Stomach smooth muscle (tissue), 2 donors: ENCODE data around the gene SLCO3A1.
"Not testable (repeated sequence)": the region's sequence is repeated elsewhere in the genome, so short reads cannot be mapped to it uniquely, and the experiment has no call there.

Source experiments
- H3K27ac ChIP-seq: one replicate; pipeline ENCODE4 v1.7.0; 2013; ENCODE audit warnings: mild to moderate bottlenecking, low read length, inconsistent platforms
- H3K27me3 ChIP-seq, 2 donors: one replicate each; pipeline ENCODE4 v1.7.0; 2013; ENCODE audit warnings: low read length in 2 of 2; ENCODE audit not compliant: insufficient read depth in 2 of 2, control insufficient read depth in 1 of 2
- H3K36me3 ChIP-seq, 2 donors: one replicate each; pipeline ENCODE4 v1.7.0; 2013; ENCODE audit warnings: low read length in 2 of 2; ENCODE audit not compliant: control insufficient read depth in 2 of 2, insufficient read depth in 2 of 2
- H3K4me1 ChIP-seq: one replicate; pipeline ENCODE4 v1.7.0; 2013; ENCODE audit warnings: low read length; ENCODE audit not compliant: control insufficient read depth, insufficient read depth
- H3K4me3 ChIP-seq, 2 donors: one replicate each; pipeline ENCODE4 v1.7.0; 2013; ENCODE audit warnings: low read length in 2 of 2
- H3K9ac ChIP-seq, 2 donors: one replicate each; pipeline ENCODE4 v1.7.0; 2013; ENCODE audit warnings: low read length in 2 of 2, mild to moderate bottlenecking in 1 of 2
- H3K9me3 ChIP-seq, 2 donors: one replicate each; pipeline ENCODE4 v1.7.0; 2013; ENCODE audit warnings: low read length in 2 of 2; ENCODE audit not compliant: control insufficient read depth in 2 of 2
- donor health status: healthy.
- donor health status: Pancreatic carcinoma.

Gene SLCO3A1

DNA sequence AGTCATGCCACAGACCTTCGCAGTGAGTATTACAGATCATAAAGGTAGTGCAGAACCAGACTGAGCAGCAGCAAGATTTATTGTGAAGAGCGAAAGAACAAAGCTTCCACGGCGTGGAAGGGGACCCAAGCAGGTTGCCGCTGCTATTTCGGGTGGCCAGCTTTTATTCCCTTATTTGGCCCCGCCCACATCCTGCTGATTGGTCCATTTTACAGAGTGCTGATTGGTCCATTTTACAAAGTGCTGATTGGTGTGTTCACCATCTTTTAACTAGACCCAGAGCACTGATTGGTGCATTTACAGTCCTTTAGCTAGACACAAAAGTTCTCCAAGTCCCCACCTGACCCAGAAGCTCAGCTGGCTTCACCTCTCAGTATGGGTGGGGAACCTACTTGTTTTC lies 110.2 kb downstream of the SLCO3A1 start:
- H3K4me1 ChIP-seq, H3K9ac ChIP-seq, H3K27ac ChIP-seq, H3K36me3 ChIP-seq, H3K27me3 ChIP-seq, H3K4me3 ChIP-seq, H3K9me3 ChIP-seq: not testable (repeated sequence)

DNA sequence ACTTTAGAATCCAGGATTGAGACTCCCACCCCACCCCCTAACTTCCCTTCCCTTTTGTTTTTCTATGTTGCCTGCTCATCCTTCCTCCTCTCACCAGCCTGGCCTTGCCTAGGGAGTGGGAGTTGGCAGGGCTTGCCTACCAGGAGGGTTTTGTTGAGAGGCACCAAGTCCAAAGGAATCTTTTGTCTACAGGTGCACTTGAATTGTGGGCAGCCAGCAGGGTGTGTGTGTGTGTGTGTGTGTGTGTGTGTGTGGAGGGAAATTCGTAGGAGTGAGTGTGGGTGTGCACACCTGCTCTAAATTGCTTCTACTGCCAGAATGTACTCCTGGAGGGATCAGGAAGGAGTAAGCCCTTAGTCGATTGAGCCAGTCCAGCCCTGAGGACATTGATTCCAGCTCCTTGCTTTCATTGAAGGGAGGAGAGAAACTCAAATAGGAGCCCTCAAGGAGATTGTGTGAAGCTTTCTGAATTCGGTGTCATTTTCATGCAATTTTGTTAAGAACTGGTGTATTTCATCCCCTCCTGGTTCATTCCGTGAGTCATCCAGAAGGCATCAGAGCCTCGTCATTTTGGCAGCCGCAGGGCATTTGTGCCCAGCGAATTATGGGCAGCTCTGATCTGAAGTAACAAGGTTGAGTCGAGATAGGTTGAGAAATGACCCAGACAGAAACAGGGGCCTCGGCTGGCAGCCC lies 112.1 kb downstream of the SLCO3A1 start:
- Histone ChIP-seq H3K9me3 (no peaks in the 10 kb centered on the region), H3K4me1 (peaks cover 16% of the 10 kb centered on the region), H3K4me3 (no peak overlapping the region), H3K27ac (no peak overlapping the region), H3K27me3 (no peaks in the 10 kb centered on the region), H3K9ac (no peak overlapping the region), H3K36me3 (no peaks in the 10 kb centered on the region)

DNA sequence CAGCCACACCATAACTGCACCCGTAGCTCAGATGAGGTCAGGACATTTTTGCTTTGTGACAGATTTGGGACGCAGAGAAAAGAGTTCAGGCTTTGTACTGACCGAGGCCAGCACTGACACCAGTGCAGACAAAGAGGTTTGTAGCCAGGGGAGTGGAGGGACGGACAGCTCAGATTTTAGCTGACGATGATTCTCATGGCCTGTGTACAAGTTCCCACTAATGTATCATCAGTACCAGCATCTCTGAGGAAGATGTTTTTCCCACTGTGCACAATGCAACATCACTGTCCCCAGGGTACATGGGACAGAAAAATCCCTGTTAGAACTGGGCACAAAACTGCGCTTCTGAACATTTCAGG lies 112.7 kb downstream of the SLCO3A1 start:
- Histone ChIP-seq H3K36me3 (no peaks in the 10 kb centered on the region), H3K4me3 (no peak overlapping the region), H3K27ac (no peak overlapping the region), H3K9ac (no peak overlapping the region), H3K27me3 (no peaks in the 10 kb centered on the region), H3K9me3 (no peaks in the 10 kb centered on the region), H3K4me1 (peaks cover 16% of the 10 kb centered on the region)

DNA sequence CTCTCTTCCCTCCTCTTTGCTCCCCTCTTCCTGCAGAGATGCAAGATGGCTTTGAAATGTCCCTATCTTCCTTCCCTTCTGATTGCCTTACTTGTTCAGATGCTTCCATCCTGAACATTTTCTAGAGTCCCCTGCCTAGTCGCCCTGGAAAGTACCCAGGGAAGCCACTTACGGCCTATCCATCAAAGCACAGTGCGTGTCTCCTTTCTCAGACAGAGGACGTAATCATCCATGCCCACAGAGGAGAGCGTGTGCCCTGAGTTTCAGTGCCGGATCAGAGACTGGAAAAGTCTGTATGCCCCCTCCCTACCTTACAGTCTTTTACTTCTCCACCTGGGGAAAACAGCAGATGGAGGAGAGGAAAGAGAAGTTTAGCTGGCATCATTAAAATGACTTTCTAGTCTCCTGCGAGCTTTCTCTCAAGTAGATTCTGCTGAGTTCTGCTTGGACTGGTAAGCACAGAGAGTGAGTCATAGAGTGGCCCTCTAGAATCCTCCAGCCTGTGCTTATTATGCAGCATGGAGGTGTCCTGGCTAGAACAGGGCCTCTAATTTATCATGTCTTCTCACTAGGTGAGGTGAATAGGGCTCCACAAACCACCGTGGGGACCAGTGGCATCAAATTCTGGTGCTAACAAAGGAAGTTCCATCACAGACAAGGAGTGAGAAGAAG lies 114.6 kb downstream of the SLCO3A1 start:
- Histone ChIP-seq H3K4me1 (peaks cover 16% of the 10 kb centered on the region), H3K9ac (no peak overlapping the region), H3K9me3 (no peaks in the 10 kb centered on the region), H3K27ac (no peak overlapping the region), H3K36me3 (no peaks in the 10 kb centered on the region), H3K4me3 (no peak overlapping the region), H3K27me3 (no peaks in the 10 kb centered on the region)

DNA sequence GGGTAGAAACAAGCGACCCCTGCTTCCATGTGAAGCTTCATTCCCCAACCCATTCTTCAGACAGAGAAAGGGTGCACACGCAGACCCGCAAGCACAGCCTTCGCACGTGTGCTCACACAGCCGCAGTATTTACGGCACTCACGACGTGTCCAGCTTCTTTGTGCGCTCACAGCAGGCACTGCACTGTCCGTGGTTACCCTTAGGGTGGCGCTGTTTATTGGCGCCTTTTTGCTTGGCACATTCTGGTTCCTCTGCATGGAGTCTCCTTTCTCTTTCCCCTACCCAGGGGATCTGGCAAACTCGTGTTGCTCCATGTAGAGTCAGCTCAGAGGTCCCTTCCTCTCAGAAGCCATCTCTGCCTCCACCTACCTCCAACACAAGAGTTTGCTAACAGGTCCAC lies 115.1 kb downstream of the SLCO3A1 start:
- Histone ChIP-seq H3K27me3 (no peaks in the 10 kb centered on the region), H3K9ac (no peak overlapping the region), H3K4me1 (peaks cover 16% of the 10 kb centered on the region), H3K27ac (no peak overlapping the region), H3K36me3 (no peaks in the 10 kb centered on the region), H3K4me3 (no peak overlapping the region), H3K9me3 (no peaks in the 10 kb centered on the region)

DNA sequence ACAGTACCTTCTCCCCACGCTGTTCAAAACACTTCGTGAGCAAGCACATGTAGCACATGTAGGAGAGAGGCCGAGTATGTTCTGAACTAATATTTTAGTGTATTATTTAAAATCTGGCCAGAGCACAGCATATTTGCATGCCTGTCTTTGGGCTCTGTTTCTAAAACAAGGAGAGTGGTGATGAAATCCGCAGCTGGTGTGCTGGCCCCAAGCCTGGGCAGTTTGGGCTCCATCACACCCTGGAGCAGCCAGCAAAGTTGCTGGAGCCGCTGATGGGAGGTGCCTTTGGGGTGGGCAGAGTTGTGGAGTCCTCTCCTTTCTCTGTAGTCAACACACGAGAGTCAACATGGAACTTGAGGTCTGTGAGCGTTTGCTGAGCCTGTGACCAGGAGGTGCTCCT lies 116.6 kb downstream of the SLCO3A1 start:
- H3K27ac ChIP-seq, result no peak overlapping the region
- no peaks in the 10 kb centered on the region for H3K9me3 ChIP-seq
- no peak overlapping the region for H3K9ac ChIP-seq
- no peaks in the 10 kb centered on the region for H3K27me3 ChIP-seq
- H3K36me3 ChIP-seq, result no peaks in the 10 kb centered on the region
- H3K4me1 ChIP-seq, result peaks cover 12% of the 10 kb centered on the region
- H3K4me3 ChIP-seq, result no peak overlapping the region

DNA sequence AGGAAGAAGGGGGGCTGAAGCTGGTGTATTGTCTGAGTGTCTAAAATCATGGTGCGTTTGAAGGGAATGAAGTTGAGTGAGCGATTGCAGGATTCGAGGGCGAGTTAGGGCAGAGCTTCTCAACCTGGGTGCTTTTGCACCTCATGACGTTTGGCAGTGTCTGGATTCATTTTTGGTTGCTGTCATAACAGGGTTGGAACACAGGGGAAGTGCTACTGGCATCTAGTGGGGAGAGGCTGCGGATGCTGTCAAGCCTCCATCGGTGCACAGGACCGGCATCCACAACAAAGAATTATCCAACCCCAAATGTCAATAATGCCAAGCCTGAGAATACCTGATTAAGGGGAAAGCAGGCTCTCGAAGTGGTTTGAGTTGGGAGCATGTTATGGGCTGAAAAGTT lies 120.0 kb downstream of the SLCO3A1 start:
- H3K27ac ChIP-seq, result no peak overlapping the region
- H3K9me3 ChIP-seq, result no peaks in the 10 kb centered on the region
- H3K4me1 ChIP-seq, result peaks cover 9% of the 10 kb centered on the region
- H3K4me3 ChIP-seq, result no peak overlapping the region
- H3K9ac ChIP-seq, result no peak overlapping the region
- H3K27me3 ChIP-seq, result no peaks in the 10 kb centered on the region
- H3K36me3 ChIP-seq, result no peaks in the 10 kb centered on the region

DNA sequence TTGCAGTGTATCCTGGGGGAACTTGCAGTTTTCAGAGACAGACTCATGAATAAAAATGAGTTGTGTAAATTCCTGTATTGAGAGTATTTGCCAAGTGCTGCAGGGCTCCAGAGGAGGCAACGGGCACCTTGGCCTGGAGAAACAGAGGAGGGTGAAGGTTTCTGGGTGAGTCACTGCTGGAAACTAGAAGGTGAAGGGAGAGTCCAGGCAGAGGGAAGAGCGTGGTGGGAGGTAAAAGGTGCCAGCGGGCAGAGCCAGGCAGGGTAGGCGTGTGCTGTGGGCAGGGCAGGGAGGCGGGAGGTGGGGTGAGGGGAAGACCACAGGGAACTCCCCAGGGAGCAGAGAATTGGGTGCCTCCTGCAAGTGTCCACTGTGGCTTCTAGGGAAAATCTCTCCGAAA lies 120.8 kb downstream of the SLCO3A1 start:
- no peaks in the 10 kb centered on the region for H3K9me3 ChIP-seq
- H3K4me1 ChIP-seq, result peaks cover 9% of the 10 kb centered on the region
- no peak overlapping the region for H3K9ac ChIP-seq
- no peaks in the 10 kb centered on the region for H3K27me3 ChIP-seq
- H3K27ac ChIP-seq, result no peak overlapping the region
- no peaks in the 10 kb centered on the region for H3K36me3 ChIP-seq
- H3K4me3 ChIP-seq, result no peak overlapping the region

DNA sequence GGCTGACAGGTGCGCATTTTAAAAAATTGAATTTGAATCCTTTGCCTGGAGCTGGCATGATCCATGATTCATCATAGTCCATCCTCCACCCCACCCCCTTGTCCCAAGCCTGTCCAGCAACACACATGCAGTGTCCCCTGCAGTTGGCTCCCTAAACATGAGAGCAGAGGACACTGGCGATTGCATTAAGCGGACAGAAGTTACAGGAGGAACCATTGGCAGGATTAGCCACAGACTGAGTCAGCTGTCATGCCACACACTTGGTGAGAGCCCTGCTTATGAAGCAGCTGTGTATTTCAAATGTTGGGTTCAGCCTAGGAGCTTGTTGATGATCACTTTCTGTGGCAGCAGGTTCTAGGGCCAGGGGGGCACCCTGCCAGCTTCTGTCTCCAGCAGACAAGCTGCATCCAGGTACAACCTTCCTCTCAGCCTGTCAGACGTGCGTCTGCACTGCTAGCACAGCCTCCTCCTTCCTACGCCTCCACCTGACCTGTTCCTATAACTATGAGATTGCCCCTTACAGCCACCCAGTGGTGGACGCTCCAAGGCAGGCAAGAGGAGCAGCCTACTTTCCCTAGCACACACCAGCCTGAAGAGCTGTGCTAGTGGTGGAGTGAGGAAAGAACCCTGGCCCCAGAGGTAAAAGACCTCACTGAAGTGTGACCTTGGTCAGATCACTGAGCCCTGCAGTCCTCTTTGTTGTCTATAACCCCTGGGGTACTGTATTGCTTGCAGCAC lies 121.9 kb downstream of the SLCO3A1 start:
- no peak overlapping the region for H3K27ac ChIP-seq
- no peaks in the 10 kb centered on the region for H3K27me3 ChIP-seq
- no peaks in the 10 kb centered on the region for H3K9me3 ChIP-seq
- no peaks in the 10 kb centered on the region for H3K36me3 ChIP-seq
- H3K9ac ChIP-seq, result no peak overlapping the region
- H3K4me1 ChIP-seq, result peaks cover 2% of the 10 kb centered on the region
- no peak overlapping the region for H3K4me3 ChIP-seq

DNA sequence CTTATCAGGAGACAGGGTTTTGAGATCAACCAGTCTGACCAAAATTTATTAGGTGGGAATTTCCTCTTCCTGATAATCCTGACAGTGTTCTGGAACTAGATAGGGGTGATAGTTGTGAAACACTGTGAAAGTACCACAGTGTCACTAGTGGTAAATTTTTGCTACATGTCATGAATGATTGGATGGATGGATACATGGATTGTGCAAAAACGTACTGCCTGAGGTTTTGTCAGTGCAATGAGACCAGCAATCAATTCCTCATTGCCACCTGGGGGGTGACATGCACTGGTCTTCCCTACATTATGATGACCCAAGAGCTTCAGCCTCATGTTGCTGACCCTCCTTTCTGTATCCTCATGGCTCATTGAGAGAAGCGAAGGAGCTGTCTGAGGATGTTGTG lies 123.5 kb downstream of the SLCO3A1 start:
- Histone ChIP-seq H3K9ac (no peak overlapping the region), H3K27me3 (no peaks in the 10 kb centered on the region), H3K9me3 (no peaks in the 10 kb centered on the region), H3K36me3 (no peaks in the 10 kb centered on the region), H3K4me1 (peaks cover 2% of the 10 kb centered on the region), H3K4me3 (no peak overlapping the region), H3K27ac (no peak overlapping the region)
